Keratinocyte (primary cell): ENCODE measurements around the gene ADAMTS2. TPM values are rescaled to one million over a fixed set of nuclear protein-coding genes. Genes with fewer than 3 reads are reported as not detected.

Experiments used
- DNase-seq: peaks from one replicate; pipeline ENCODE4 v3.0.0-alpha.2; 2011; ENCODE audit warnings: low read depth, missing footprints, low spot score
- FAIRE-seq: peaks from 2 replicates; lab custom pipeline; 2011; peaks lifted over from hg19 to GRCh38; lab: Jason Lieb, UNC
- H2AFZ ChIP-seq: 2 replicates; pipeline ENCODE4 v1.6.0; 2012; ENCODE audit warnings: low read length, control low read depth, inconsistent platforms; ENCODE audit not compliant: control insufficient read depth
- H3K27ac ChIP-seq: 2 replicates; pipeline ENCODE4 v1.5.1; 2011; ENCODE audit warnings: low read length; ENCODE audit not compliant: control insufficient read depth, insufficient read depth
- H3K27me3 ChIP-seq: 3 replicates; pipeline ENCODE4 v1.6.0; 2011; ENCODE audit warnings: low read length; ENCODE audit not compliant: control insufficient read depth, insufficient read depth; ENCODE audit errors: extremely low read depth
- H3K36me3 ChIP-seq, 2 experiments: 2 replicates in 1 of 2; 3 replicates in 1 of 2; pipeline ENCODE4 v1.5.1; 2011; ENCODE audit warnings: low read length in 2 of 2, mild to moderate bottlenecking in 1 of 2; ENCODE audit not compliant: control insufficient read depth in 2 of 2, insufficient read depth in 2 of 2; ENCODE audit errors: extremely low read depth in 1 of 2
- H3K4me1 ChIP-seq: 3 replicates; pipeline ENCODE4 v1.5.1; 2011; ENCODE audit warnings: low read length; ENCODE audit not compliant: control insufficient read depth, insufficient read depth; ENCODE audit errors: extremely low read depth
- H3K4me2 ChIP-seq: 3 replicates; pipeline ENCODE4 v1.6.0; 2011; ENCODE audit warnings: low read depth, low read length; ENCODE audit not compliant: control insufficient read depth, insufficient read depth; ENCODE audit errors: extremely low read depth
- H3K4me3 ChIP-seq, 3 experiments: fragments of 200-600 bp in 1 of 3; sonication (generic) in 1 of 3; 2 replicates in 2 of 3; 3 replicates in 1 of 3; pipeline ENCODE4 v1.5.1; 2011 to 2016; ENCODE audit warnings: low read length in 3 of 3, mild to moderate bottlenecking in 3 of 3, control low read depth in 2 of 3, inconsistent platforms in 1 of 3, low read depth in 1 of 3, mixed read lengths in 1 of 3, mixed run types in 1 of 3, moderate library complexity in 1 of 3; ENCODE audit not compliant: control insufficient read depth in 2 of 3, insufficient read depth in 2 of 3; ENCODE audit errors: extremely low read depth in 1 of 3
- H3K79me2 ChIP-seq: 2 replicates; pipeline ENCODE4 v1.6.0; 2012; ENCODE audit warnings: low read length; ENCODE audit not compliant: control insufficient read depth, insufficient read depth
- H3K9ac ChIP-seq: 3 replicates; pipeline ENCODE4 v1.6.0; 2011; ENCODE audit warnings: low read length; ENCODE audit not compliant: control insufficient read depth, insufficient read depth; ENCODE audit errors: extremely low read depth
- H3K9me1 ChIP-seq: 3 replicates; pipeline ENCODE4 v1.6.0; 2011; ENCODE audit warnings: low read length; ENCODE audit not compliant: control insufficient read depth, insufficient read depth; ENCODE audit errors: extremely low read depth
- H3K9me3 ChIP-seq: 2 replicates; pipeline ENCODE4 v1.5.1; 2012; ENCODE audit warnings: low read depth, low read length; ENCODE audit not compliant: control insufficient read depth
- H4K20me1 ChIP-seq: 3 replicates; pipeline ENCODE4 v1.6.0; 2011; ENCODE audit warnings: low read length; ENCODE audit not compliant: control insufficient read depth, insufficient read depth; ENCODE audit errors: extremely low read depth
- EZH2 ChIP-seq: IDR thresholded peaks from one replicate; pipeline ENCODE4 v1.6.1; 2012; ENCODE audit warnings: inconsistent platforms, mild to moderate bottlenecking, low read length, moderate library complexity
- dilution Hi-C: fragments of 300-500 bp; cut with MboI; formaldehyde crosslinking; loops from one replicate; pipeline ENCODE4 v1.7.0; 2020; ENCODE audit warnings: low sequenced_read_pairs; ENCODE audit not compliant: extremely low pct_ligation_motif_present
- polyA plus RNA-seq, 5 experiments: library from polyadenylated mRNA; depleted of rRNA in 3 of 5; stranded (reverse) in 3 of 5; stranded (forward) in 1 of 5; unstranded in 1 of 5; fragments of >200 nt; gene quantifications; 1 replicate in 1 of 5; 2 replicates in 3 of 5; 3 replicates in 1 of 5; pipeline versions ENCODE4 v1.2.1 to v1.2.3, GENCODE V29; 2011 to 2012; ENCODE audit warnings: missing spikeins in 2 of 5, low read depth in 1 of 5, low replicate concordance in 1 of 5
- TF ChIP-seq, protein P1 (sequence below), 3 experiments: IDR thresholded peaks in 1 of 3; conservative IDR thresholded peaks in 1 of 3; optimal IDR thresholded peaks in 1 of 3; 2 replicates in 2 of 3; 3 replicates in 1 of 3; pipeline versions ENCODE3 to v1.5.1; 2011; ENCODE audit warnings: low read length in 3 of 3, mild to moderate bottlenecking in 3 of 3, moderate library complexity in 2 of 3, control low read depth in 1 of 3, inconsistent platforms in 1 of 3; ENCODE audit not compliant: insufficient read depth in 2 of 3; ENCODE audit errors: extremely low read depth in 1 of 3

The ADAMTS2 gene
- polyA plus RNA-seq, 1 donor (not counting 4 experiments of a cell fraction or from before 2014, with no cell fraction given) = not detected

DNA sequence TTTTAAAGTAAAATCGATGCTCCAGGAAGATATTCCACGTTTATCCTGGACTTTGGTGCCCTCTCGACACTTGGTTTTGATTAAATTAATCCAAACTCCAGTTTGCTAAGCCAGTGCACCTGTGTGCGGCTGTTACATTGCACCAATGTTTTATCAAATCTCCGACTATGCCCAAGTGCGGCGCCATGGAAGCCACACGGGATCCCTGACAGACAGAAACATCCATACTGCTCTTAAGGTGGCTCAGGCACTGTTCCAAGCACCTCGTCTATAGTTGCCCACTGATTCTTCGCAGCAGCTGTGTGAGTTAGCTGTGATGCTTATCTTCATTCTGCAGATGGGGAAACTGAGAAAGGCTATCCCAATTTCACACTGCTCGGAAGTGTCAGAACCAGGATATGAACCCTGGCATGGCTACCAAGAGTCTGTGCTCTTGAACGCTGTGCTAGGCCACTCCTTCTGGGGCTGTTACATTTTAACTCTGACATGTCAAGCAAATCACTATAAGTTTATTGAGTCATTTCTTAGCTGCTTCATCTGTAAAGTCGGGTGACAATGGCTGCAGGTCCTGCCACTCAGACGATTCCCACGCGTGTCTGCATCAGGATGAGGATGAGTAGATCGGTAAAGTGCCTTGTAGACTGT, 113.0 kb downstream of the ADAMTS2 start:
- Histone ChIP-seq H3K9ac (no peak overlapping the region), H3K4me2 (no peak overlapping the region), H3K4me1 (no peaks in the 10 kb centered on the region), H4K20me1 (no peaks in the 10 kb centered on the region), H3K79me2 (no peaks in the 10 kb centered on the region), H2AFZ (no peak overlapping the region), H3K4me3 (no peak overlapping the region), H3K27ac (no peak overlapping the region), H3K27me3 (no peaks in the 10 kb centered on the region), H3K9me3 (peaks cover 11% of the 10 kb centered on the region), H3K9me1 (no peaks in the 10 kb centered on the region), H3K36me3 (no peaks in the 10 kb centered on the region)
- dilution Hi-C loops = no loop called here
- FAIRE-seq (no peak), DNase-seq (no peak)
- TF ChIP-seq EZH2 = no peak
- TF ChIP-seq, protein P1, sequence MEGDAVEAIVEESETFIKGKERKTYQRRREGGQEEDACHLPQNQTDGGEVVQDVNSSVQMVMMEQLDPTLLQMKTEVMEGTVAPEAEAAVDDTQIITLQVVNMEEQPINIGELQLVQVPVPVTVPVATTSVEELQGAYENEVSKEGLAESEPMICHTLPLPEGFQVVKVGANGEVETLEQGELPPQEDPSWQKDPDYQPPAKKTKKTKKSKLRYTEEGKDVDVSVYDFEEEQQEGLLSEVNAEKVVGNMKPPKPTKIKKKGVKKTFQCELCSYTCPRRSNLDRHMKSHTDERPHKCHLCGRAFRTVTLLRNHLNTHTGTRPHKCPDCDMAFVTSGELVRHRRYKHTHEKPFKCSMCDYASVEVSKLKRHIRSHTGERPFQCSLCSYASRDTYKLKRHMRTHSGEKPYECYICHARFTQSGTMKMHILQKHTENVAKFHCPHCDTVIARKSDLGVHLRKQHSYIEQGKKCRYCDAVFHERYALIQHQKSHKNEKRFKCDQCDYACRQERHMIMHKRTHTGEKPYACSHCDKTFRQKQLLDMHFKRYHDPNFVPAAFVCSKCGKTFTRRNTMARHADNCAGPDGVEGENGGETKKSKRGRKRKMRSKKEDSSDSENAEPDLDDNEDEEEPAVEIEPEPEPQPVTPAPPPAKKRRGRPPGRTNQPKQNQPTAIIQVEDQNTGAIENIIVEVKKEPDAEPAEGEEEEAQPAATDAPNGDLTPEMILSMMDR (optimal IDR thresholded peaks at IDR 0.05 in 1 of 3, IDR thresholded peaks at IDR 0.05 in 1 of 3, conservative IDR thresholded peaks at IDR 0.05 in 1 of 3; ENCODE audit: extremely low read depth in 1 of 3, insufficient read depth in 2 of 3, low read length in 3 of 3) = no peak

DNA sequence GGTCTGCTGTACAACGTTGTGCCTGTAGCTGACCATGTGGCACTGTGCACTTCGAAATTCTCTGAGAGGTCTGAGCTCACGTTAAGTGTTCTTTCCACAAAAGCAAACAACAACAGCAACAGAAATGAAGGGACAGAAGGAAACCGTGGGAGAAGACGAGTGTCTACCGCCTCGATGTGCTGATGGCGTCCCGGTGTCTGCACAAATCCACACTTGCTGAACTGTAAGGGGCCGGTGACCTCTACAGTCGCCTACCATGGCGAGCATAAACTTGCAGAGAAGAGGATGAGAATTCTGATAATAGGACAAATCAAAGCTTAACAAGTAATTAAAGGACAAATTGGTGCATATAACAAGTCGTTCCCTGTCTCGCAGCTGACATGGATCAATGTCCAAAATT, 114.0 kb downstream of the ADAMTS2 start:
- Histone ChIP-seq H2AFZ (no peak overlapping the region), H3K79me2 (no peaks in the 10 kb centered on the region), H3K4me3 (no peak overlapping the region), H3K9me1 (no peaks in the 10 kb centered on the region), H3K27me3 (no peaks in the 10 kb centered on the region), H3K9me3 (peaks cover 11% of the 10 kb centered on the region), H3K36me3 (no peaks in the 10 kb centered on the region), H3K9ac (no peak overlapping the region), H3K4me1 (no peaks in the 10 kb centered on the region), H3K27ac (no peak overlapping the region), H4K20me1 (no peaks in the 10 kb centered on the region), H3K4me2 (no peak overlapping the region)
- dilution Hi-C loops = no loop called here
- TF ChIP-seq, protein P1 (optimal IDR thresholded peaks at IDR 0.05 in 1 of 3, IDR thresholded peaks at IDR 0.05 in 1 of 3, conservative IDR thresholded peaks at IDR 0.05 in 1 of 3; ENCODE audit: extremely low read depth in 1 of 3, insufficient read depth in 2 of 3, low read length in 3 of 3) = no peak
- no peak for TF ChIP-seq EZH2
- FAIRE-seq = no peak
- no peak for DNase-seq
